ENCODE data around the gene ST7.

ST7 gene

GRCh38 chr7:117132321-117133120 is 179.2 kb downstream of the ST7 start:
- no peak for DNase-seq (ENCODE audit: low spot score)

GRCh38 chr7:117133125-117133524 is 179.8 kb downstream of the ST7 start:
- no peak for DNase-seq (ENCODE audit: low spot score)

- DNase-seq (ENCODE audit: low spot score), result no peak
Measured at GRCh38 chr7:117134411-117134810, 181.1 kb downstream of the ST7 start.

- DNase-seq (ENCODE audit: low spot score), result no peak
Measured at GRCh38 chr7:117134889-117135552, 181.7 kb downstream of the ST7 start.

GRCh38 chr7:117135553-117135891 is 182.2 kb downstream of the ST7 start:
- no peak for DNase-seq (ENCODE audit: low spot score)

- no peak for DNase-seq (ENCODE audit: low spot score)
Measured at GRCh38 chr7:117137868-117138267, 184.6 kb downstream of the ST7 start.

GRCh38 chr7:117138495-117138894 is 185.2 kb downstream of the ST7 start:
- DNase-seq (ENCODE audit: low spot score), result no peak

GRCh38 chr7:117138981-117139380 is 185.7 kb downstream of the ST7 start:
- no peak for DNase-seq (ENCODE audit: low spot score)

- DNase-seq (ENCODE audit: low spot score), result no peak
Measured at GRCh38 chr7:117139397-117139984, 186.2 kb downstream of the ST7 start.

GRCh38 chr7:117140921-117141320 is 187.6 kb downstream of the ST7 start:
- DNase-seq (ENCODE audit: low spot score), result no peak

GRCh38 chr7:117143066-117143465 is 189.8 kb downstream of the ST7 start:
- no peak for DNase-seq (ENCODE audit: low spot score)

GRCh38 chr7:117143580-117143979 is 190.3 kb downstream of the ST7 start:
- DNase-seq (ENCODE audit: low spot score), result no peak

- no peak for DNase-seq (ENCODE audit: low spot score)
Measured at GRCh38 chr7:117145333-117145732, 192.0 kb downstream of the ST7 start.

GRCh38 chr7:117146059-117146458 is 192.8 kb downstream of the ST7 start:
- no peak for DNase-seq (ENCODE audit: low spot score)

- no peak for DNase-seq (ENCODE audit: low spot score)
Measured at GRCh38 chr7:117146511-117146910, 193.2 kb downstream of the ST7 start.

- no peak for DNase-seq (ENCODE audit: low spot score)
Measured at GRCh38 chr7:117148971-117149370, 195.7 kb downstream of the ST7 start.

- no peak for DNase-seq (ENCODE audit: low spot score)
Measured at GRCh38 chr7:117149692-117150091, 196.4 kb downstream of the ST7 start.

- DNase-seq (ENCODE audit: low spot score), result no peak
Measured at GRCh38 chr7:117152213-117153007, 199.1 kb downstream of the ST7 start.

- DNase-seq (ENCODE audit: low spot score), result no peak
Measured at GRCh38 chr7:117153016-117153545, 199.8 kb downstream of the ST7 start.

GRCh38 chr7:117154721-117155120 is 201.4 kb downstream of the ST7 start:
- no peak for DNase-seq (ENCODE audit: low spot score)

GRCh38 chr7:117155694-117156093 is 202.4 kb downstream of the ST7 start:
- DNase-seq (ENCODE audit: low spot score), result no peak

Measured in CD4-positive, alpha-beta T cell treated with Interleukin-6 at 100 ng/mL for 8 hours (primary cell).